HepG2 (cell line): ENCODE measurements around the gene RHOC. TPM values are rescaled to one million over a fixed set of nuclear protein-coding genes. Genes with fewer than 3 reads are reported as not detected.

Source experiments
- CCAR2 ChIP-seq: fragments of 200-400 bp; formaldehyde crosslinking; optimal IDR thresholded peaks from 2 replicates; pipeline ENCODE3; 2018; ENCODE audit warnings: low read depth, mild to moderate bottlenecking, low read length, moderate library complexity
- GLMP ChIP-seq: sonication (generic); formaldehyde crosslinking; IDR thresholded peaks from 2 replicates; pipeline ENCODE4 v1.9.0; 2021; ENCODE audit warnings: missing genetic modification reagents, mild to moderate bottlenecking, borderline replicate concordance
- MNT ChIP-seq: fragments of 450-650 bp; IDR thresholded peaks from 2 replicates; pipeline ENCODE4 v1.6.1; 2016
- MYPOP ChIP-seq: sonication (generic); formaldehyde crosslinking; IDR thresholded peaks from 2 replicates; pipeline ENCODE4 v1.8.1; 2023; ENCODE audit warnings: mild to moderate bottlenecking, moderate library complexity, missing genetic modification reagents
- NFE2L1 ChIP-seq: sonication (generic); formaldehyde crosslinking; IDR thresholded peaks from 2 replicates; pipeline ENCODE4 v1.4.0; 2020; ENCODE audit warnings: missing genetic modification reagents, mild to moderate bottlenecking, borderline replicate concordance
- PATZ1 ChIP-seq: sonication (generic); formaldehyde crosslinking; IDR thresholded peaks from 2 replicates; pipeline ENCODE4 v1.4.0; 2020; ENCODE audit warnings: missing genetic modification reagents
- PBX3 ChIP-seq: sonication (generic); formaldehyde crosslinking; IDR thresholded peaks from 2 replicates; pipeline ENCODE4 v1.8.1; 2023; ENCODE audit warnings: missing genetic modification reagents, inconsistent platforms, borderline replicate concordance
- POLR2A ChIP-seq, 2 experiments: IDR thresholded peaks; 2 replicates each; pipeline ENCODE4 v1.6.1; 2011; ENCODE audit warnings: low read depth in 2 of 2, low read length in 2 of 2, mild to moderate bottlenecking in 1 of 2, moderate library complexity in 1 of 2; ENCODE audit not compliant: insufficient read depth in 1 of 2
- POLR2G ChIP-seq: fragments of 200-400 bp; formaldehyde crosslinking; IDR thresholded peaks from 2 replicates; pipeline ENCODE4 v1.6.1; 2018; ENCODE audit warnings: mild to moderate bottlenecking, low read depth, low read length, moderate library complexity
- SMARCE1 ChIP-seq: fragments of 450-650 bp; IDR thresholded peaks from 2 replicates; pipeline ENCODE4 v1.6.1; 2017; ENCODE audit warnings: borderline replicate concordance
- TFAP4 ChIP-seq: sonication (generic); IDR thresholded peaks from 2 replicates; pipeline ENCODE4 v1.6.1; 2016; ENCODE audit warnings: low read depth, borderline replicate concordance
- TMF1 ChIP-seq: sonication (generic); formaldehyde crosslinking; IDR thresholded peaks from 2 replicates; pipeline ENCODE4 v1.8.1; 2022; ENCODE audit warnings: low read depth, missing genetic modification reagents
- ZBTB14 ChIP-seq: sonication (generic); formaldehyde crosslinking; IDR thresholded peaks from 2 replicates; pipeline ENCODE4 v1.4.0; 2020; ENCODE audit warnings: missing genetic modification reagents
- ZMAT3 ChIP-seq: sonication (generic); formaldehyde crosslinking; conservative IDR thresholded peaks from 2 replicates; pipeline ENCODE4 v1.7.0; 2021; ENCODE audit warnings: missing genetic modification reagents
- ZNF446 ChIP-seq: sonication (generic); formaldehyde crosslinking; IDR thresholded peaks from 2 replicates; pipeline ENCODE4 v1.5.0; 2020; ENCODE audit warnings: mild to moderate bottlenecking, missing genetic modification reagents
- ZNF496 ChIP-seq: sonication (generic); formaldehyde crosslinking; IDR thresholded peaks from 2 replicates; pipeline ENCODE4 v1.8.1; 2023; ENCODE audit warnings: mild to moderate bottlenecking, moderate library complexity, missing genetic modification reagents; ENCODE audit not compliant: insufficient replicate concordance
- ZNF501 ChIP-seq: sonication (generic); formaldehyde crosslinking; IDR thresholded peaks from 2 replicates; pipeline ENCODE4 v1.5.1; 2020; ENCODE audit warnings: mild to moderate bottlenecking, moderate library complexity, missing genetic modification reagents
- ZUFSP ChIP-seq: sonication (generic); formaldehyde crosslinking; IDR thresholded peaks from 2 replicates; pipeline ENCODE4 v1.9.0; 2021; ENCODE audit warnings: missing genetic modification reagents, mild to moderate bottlenecking, borderline replicate concordance
- polyA plus RNA-seq, 8 experiments: library from polyadenylated mRNA; depleted of rRNA in 3 of 8; stranded (reverse) in 7 of 8; unstranded in 1 of 8; fragments of >200 nt; fragmentation: Illumina TruSeq in 4 of 8; extraction: Trizol in 4 of 8; gene quantifications; 2 replicates each; pipeline versions ENCODE4 v1.2.1 to v1.2.3, GENCODE V29; 2011 to 2016; ENCODE audit warnings: low read depth in 4 of 8, missing spikeins in 1 of 8, mixed read lengths in 1 of 8; ENCODE audit not compliant: insufficient read depth in 1 of 8
- total RNA-seq, 5 experiments: library from RNA; depleted of rRNA; stranded (reverse); fragments of >200 nt; fragmentation: Illumina TruSeq; extraction: Trizol; gene quantifications; 2 replicates each; pipeline ENCODE4 v1.2.3, GENCODE V29; 2016; ENCODE audit warnings: low read depth in 1 of 5

The RHOC gene
- total and polyA plus RNA-seq, 2 of the 13 experiments (the other 11 are each of a cell fraction or from before 2014, with no cell fraction given), result 64.3 to 182 TPM

GRCh38 chr1:112674440-112674985, 32.4 kb downstream of the RHOC start, which contains the start of gene MOV10 (continued):
- TF ChIP-seq MNT (no peak), ZBTB14 (CRISPR knock-in tag) (no peak), ZNF446 (CRISPR knock-in tag) (no peak), SMARCE1 (no peak), ZMAT3 (CRISPR knock-in tag) (no peak), PATZ1 (CRISPR knock-in tag) (peak; percentile 93), GLMP (CRISPR knock-in tag) (no peak), PBX3 (CRISPR knock-in tag) (no peak), ZUFSP (no peak), TMF1 (CRISPR knock-in tag) (peak; percentile 52; the same call in 1 of the 2 replicates), POLR2G (peak; percentile 78), ZNF496 (no peak), POLR2A (IDR thresholded peaks at IDR 0.05; ENCODE audit: insufficient read depth in 1 of 2, low read depth in 2 of 2, low read length in 2 of 2) (peak in 1 of 2 experiments; percentile 75; a peak in 3 of 4 replicates), TFAP4 (peak; percentile 20; the same call in 1 of the 2 replicates), MYPOP (CRISPR knock-in tag) (0 out of 2 replicates have a peak, but pooled peaks have one; percentile 15), CCAR2 (no peak), NFE2L1 (no peak), ZNF501 (CRISPR knock-in tag) (0 out of 2 replicates have a peak, but pooled peaks have one; percentile 38)
